Heart right ventricle (tissue), 16 donors: ENCODE measurements around the gene CYGB. TPM values are rescaled to one million over a fixed set of nuclear protein-coding genes. Genes with fewer than 3 reads are reported as not detected.

Experiments used
- ATAC-seq, 8 donors: fragments of 200-7000 bp; cut with Tn5 transposase; one replicate each; pipeline ENCODE4 v1.9.1; 2020; ENCODE audit warnings: mild to moderate bottlenecking in 8 of 8, moderate library complexity in 8 of 8, moderate number of reproducible peaks in 1 of 8
- DNase-seq, 2 donors: peaks; one replicate each; pipeline ENCODE4 v3.0.0-alpha.2; 2020
- H3K27ac ChIP-seq, 10 donors: fragments of 200-600 bp; sonication (generic) in 2 of 10; one replicate each; pipeline versions ENCODE4 v1.5.0 to v1.8.0; 2020 to 2022; ENCODE audit warnings: mild to moderate bottlenecking in 3 of 10
- H3K27me3 ChIP-seq, 7 donors: fragments of 200-600 bp; one replicate each; pipeline ENCODE4 v1.8.0; 2021 to 2022; ENCODE audit warnings: mild to moderate bottlenecking in 2 of 7
- H3K36me3 ChIP-seq, 9 donors: fragments of 200-600 bp; sonication (generic) in 1 of 9; one replicate each; pipeline versions ENCODE4 v1.5.0 to v1.8.0; 2020 to 2022; ENCODE audit warnings: mild to moderate bottlenecking in 2 of 9
- H3K4me1 ChIP-seq, 9 donors: fragments of 200-600 bp; sonication (generic) in 1 of 9; one replicate each; pipeline versions ENCODE4 v1.5.0 to v1.8.0; 2020 to 2022; ENCODE audit warnings: mild to moderate bottlenecking in 4 of 9
- H3K4me3 ChIP-seq, 10 donors: fragments of 200-600 bp; sonication (generic) in 2 of 10; one replicate each; pipeline versions ENCODE4 v1.5.0 to v1.8.0; 2020 to 2022; ENCODE audit warnings: mild to moderate bottlenecking in 7 of 10, moderate library complexity in 2 of 10
- H3K9me3 ChIP-seq, 11 donors: fragments of 200-600 bp in 10 of 11; sonication (generic) in 2 of 11; one replicate each; pipeline versions ENCODE4 v1.5.0 to v1.8.0; 2013 to 2022; ENCODE audit warnings: mild to moderate bottlenecking in 2 of 11, control low read depth in 1 of 11, moderate library complexity in 1 of 11
- WGBS, 2 donors: extraction: QIAGEN DNeasy Blood & Tissue Kit; methylation state at CpG; one replicate each; pipeline ENCODE4 v1.1.7; 2013; ENCODE audit warnings: inconsistent platforms in 1 of 2; 5-methylcytosine and 5-hydroxymethylcytosine counted together
- intact Hi-C, 10 donors: fragments of 100-400 bp; cut with DNase I; formaldehyde crosslinking; loops; one replicate each; pipeline versions ENCODE4 v1.11.1 to v1.14.2; 2022
- polyA plus RNA-seq, 2 donors: library from polyadenylated mRNA; stranded (reverse); fragments of 200-250 nt; gene quantifications; one replicate each; pipeline ENCODE4 v1.2.3, GENCODE V29; 2013
- total RNA-seq, 10 donors: library from RNA; stranded (reverse); fragmentation: NEBNext Ultra II Directional in 3 of 10; extraction: Animal tissue kit (Norgen Biotek cat#: 25700) in 3 of 10; gene quantifications; one replicate each; pipeline versions ENCODE4 v1.2.1 to v1.2.4, GENCODE V29; 2021 to 2023
- TF ChIP-seq, protein P1 (sequence below), 9 donors: fragments of 200-600 bp; sonication (generic) in 2 of 9; IDR thresholded peaks; one replicate each; pipeline versions ENCODE4 v1.5.0 to v1.8.0; 2021 to 2022; ENCODE audit warnings: antibody characterized with exemption in 9 of 9, mild to moderate bottlenecking in 5 of 9, moderate library complexity in 1 of 9
- donor health status: Arrhythmogenic right ventricular cardiomyopathy.
- donor health status: ischemic (EF 13 %, LVEDD 7.1; RV severe dilation, severe dysfunction).
- donor health status: healthy with polysubstance abuse.
- donor health status: DM: no; HTN: yes; CAD: no.
- donor health status: DM: no; HTN: no; CAD: no.
- donor health status: ischemic (EF 25% LVEDD 6.9; RV normal size, moderate dysfunction).
- donor health status: ischemic (EF 25% LVEDD 5.7; RV mildly dilated, moderate dysfunction).
- donor health status: healthy.
- donor health status: DM: yes; HTN: yes; CAD: no.
- donor health status: Ischemic cardiomyopathy.
- donor health status: ischemic (EF 35%, LVEDD 5.7; RV mildly dilated, moderate dysfunction).
- donor health status: nonischemic (EF 11% LVEDD 7.7; RV severe dilation, severe dysfunction).
- donor health status: DM: yes; HTN: yes; CAD: no.
- donor health status: PGD.
- donor health status: ischemic (EF 29% LVEDD 5.4; RV normal size, mild dysfunction).
- donor health status: nonischemic (EF 23%, LVEDD 6.1; RV moderate dilation, normal function).

Gene CYGB
- total and polyA plus RNA-seq, 12 donors = 9.3 to 57.7 (median 21.1) TPM

DNA sequence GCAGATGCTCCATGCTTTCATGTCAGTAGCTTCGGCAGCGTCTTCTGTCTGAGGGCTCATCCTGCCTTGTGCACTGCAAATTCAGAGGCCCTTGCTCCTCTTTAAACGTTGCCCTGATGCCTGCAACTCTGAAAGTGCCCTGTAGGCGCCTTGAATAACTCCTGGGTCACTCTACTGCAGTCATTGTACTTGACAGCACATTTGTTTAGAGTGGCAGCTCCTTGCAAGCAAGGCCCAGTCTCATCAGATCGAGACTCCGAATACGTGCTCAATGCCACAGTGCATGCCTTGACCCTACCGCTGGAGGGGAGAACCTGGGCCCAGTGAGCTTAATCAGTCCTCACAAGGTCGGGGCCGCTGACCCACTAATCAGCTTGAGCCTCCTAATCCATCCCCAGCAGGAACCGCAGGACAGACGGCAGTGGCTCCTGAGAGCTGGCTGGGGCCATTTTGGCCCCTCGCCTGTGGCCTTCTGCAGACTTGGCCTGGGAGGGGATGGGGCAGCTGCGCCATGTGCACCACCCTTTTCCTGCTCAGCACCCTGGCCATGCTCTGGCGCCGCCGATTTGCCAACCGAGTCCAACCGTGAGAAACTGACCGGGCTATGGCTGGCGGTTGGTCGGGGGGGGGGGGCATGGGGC lies 2.2 kb upstream of the CYGB start, which contains the start of gene PRCD:
Gene PRCD, plus strand, starts transcription at position 414 of the 641 bp plus-strand sequence. Its CDS starts 98 bp downstream, at position 512.
- WGBS, 2 donors = 73 to 74% methylated on average over 22 of the region's 22 CpGs
- no peak for ATAC-seq

DNA sequence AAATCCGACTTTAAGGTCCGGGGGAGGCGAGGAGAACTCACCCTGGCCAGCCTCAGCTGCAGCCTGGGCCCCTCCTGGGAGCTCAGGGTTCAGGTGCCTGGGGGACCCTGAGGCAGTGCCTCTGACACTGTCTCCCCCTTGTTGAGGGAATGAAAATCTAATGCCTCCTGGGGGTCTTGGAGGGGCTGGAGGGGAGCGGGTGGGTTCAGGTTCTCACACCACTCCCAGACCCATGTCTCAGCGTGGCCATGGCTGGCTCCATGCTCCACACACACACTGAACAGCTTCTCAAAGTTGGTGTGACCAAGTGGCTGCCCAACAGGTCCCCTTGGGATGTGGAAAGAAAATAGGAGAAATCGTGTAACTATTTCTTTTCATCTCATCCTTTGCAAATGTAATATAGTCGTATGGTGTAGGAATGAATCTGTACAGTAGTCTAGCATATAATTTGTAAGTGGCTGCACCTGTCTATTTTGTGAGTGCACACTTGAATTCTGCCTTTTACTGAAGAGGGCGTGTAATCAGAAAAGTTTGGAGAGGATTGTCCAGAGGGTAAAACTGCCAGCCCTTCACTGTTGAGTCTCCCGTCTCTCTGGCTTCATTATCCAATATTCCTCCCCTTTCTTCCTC lies 1.5 kb upstream of the CYGB start:
- ATAC-seq (no peak), DNase-seq (no peak)
- intact Hi-C loops = no loop called here
- Histone ChIP-seq H3K4me3 (peak overlapping the region in 7 of 10 donors; percentile 45 to 64 (median 58)), H3K27me3 (peaks cover 0 to 56% (median 0%) of the 10 kb centered on the region in 7 donors), H3K4me1 (peaks cover 30 to 80% (median 47%) of the 10 kb centered on the region in 9 donors), H3K9me3 (no peaks in the 10 kb centered on the region), H3K36me3 (no peaks in the 10 kb centered on the region), H3K27ac (peak overlapping the region in 9 of 10 donors; percentile 71 to 89 (median 85))
- TF ChIP-seq, protein P1, sequence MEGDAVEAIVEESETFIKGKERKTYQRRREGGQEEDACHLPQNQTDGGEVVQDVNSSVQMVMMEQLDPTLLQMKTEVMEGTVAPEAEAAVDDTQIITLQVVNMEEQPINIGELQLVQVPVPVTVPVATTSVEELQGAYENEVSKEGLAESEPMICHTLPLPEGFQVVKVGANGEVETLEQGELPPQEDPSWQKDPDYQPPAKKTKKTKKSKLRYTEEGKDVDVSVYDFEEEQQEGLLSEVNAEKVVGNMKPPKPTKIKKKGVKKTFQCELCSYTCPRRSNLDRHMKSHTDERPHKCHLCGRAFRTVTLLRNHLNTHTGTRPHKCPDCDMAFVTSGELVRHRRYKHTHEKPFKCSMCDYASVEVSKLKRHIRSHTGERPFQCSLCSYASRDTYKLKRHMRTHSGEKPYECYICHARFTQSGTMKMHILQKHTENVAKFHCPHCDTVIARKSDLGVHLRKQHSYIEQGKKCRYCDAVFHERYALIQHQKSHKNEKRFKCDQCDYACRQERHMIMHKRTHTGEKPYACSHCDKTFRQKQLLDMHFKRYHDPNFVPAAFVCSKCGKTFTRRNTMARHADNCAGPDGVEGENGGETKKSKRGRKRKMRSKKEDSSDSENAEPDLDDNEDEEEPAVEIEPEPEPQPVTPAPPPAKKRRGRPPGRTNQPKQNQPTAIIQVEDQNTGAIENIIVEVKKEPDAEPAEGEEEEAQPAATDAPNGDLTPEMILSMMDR (IDR thresholded peaks at IDR 0.05) = no peak
- WGBS, 2 donors = 87% methylated on average over 9 of the region's 9 CpGs

More for the DNA sequence above, 2.2 kb upstream of the CYGB start, which contains the start of gene PRCD:
- Histone ChIP-seq H3K36me3 (no peaks in the 10 kb centered on the region), H3K27me3 (peaks cover 0 to 63% (median 0%) of the 10 kb centered on the region in 7 donors), H3K4me3 (peak within 1 kb of the TSS in 9 of 10 donors; percentile 35 to 64 (median 48)), H3K9me3 (no peaks in the 10 kb centered on the region), H3K27ac (peak within 1 kb of the TSS; percentile 77 to 89 (median 82)), H3K4me1 (peaks cover 36 to 84% (median 53%) of the 10 kb centered on the region in 9 donors)
- TF ChIP-seq, protein P1 (IDR thresholded peaks at IDR 0.05) = no peak
- intact Hi-C loops = loop anchor here in 1 of 10 donors (10.0 kb wide), 1 partner anchor 185 kb away; the partner anchor contains the start of genes JMJD6 and METTL23
- DNase-seq = no peak

DNA sequence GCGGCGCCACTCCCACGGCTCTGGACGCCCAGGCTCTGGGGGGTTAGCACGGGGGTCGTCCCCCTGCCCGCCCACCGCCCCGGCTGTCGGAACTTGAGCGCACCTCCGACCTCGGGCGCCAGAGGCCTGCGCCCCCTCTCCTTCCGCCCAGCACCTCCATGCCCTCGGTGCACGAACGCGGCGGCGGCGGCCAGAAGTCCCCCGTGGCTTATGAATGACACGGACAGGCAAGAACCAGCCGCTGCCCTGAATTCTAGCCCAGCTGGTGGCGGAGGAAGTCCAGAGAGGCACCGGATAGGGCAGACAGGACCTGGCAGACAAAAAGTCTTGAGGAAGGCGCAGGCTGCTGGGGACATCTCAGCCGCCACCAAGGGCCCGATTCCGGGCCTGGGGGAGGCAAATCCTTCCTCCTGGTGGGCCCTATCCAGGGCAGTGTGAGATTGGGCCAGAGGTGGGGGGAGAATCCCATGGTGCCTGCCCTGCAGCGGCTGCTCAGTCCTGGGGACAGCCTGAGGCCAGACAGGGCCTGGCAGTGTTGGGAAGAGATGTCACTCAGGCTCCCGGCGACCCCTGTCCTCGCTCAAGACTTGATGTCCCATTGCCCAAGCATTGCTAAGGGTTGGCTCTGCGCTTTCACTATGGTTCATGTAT lies 897 bp upstream of the CYGB start:
- H3K4me1 ChIP-seq = peaks cover 23 to 73% (median 41%) of the 10 kb centered on the region in 9 donors
- intact Hi-C loops = no loop called here
- ATAC-seq = no peak

DNA sequence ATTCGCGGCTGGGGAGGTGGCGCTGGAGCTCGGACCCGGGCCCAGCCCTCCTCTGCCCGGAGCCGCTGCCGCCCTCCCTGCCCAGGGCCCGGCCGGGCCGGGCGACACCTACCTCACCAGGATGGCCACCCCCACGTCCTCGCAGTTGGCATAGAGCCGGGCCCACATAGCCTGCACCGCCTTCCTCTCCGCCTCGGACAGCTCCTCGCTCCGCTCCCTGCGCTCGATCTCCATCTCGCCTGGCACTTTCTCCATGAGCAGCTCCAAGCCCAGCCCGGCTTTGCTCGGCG lies 276 bp downstream of the CYGB start:
- no peaks in the 10 kb centered on the region for H3K9me3 ChIP-seq
- no peaks in the 10 kb centered on the region for H3K36me3 ChIP-seq
- intact Hi-C loops = no loop called here
- ATAC-seq = no peak
- DNase-seq = peak in 1 of 2 donors; percentile 68
- TF ChIP-seq, protein P1 (IDR thresholded peaks at IDR 0.05) = no peak
- peak overlapping the region; percentile 20 to 64 (median 57) for H3K4me3 ChIP-seq
- peaks cover 22 to 75% (median 37%) of the 10 kb centered on the region in 9 donors for H3K4me1 ChIP-seq
- peaks cover 0 to 45% (median 0%) of the 10 kb centered on the region in 7 donors for H3K27me3 ChIP-seq
- 1 to 5% methylated on average over 12 to 26 of the region's 26 CpGs for WGBS, 2 donors
- H3K27ac ChIP-seq = peak overlapping the region; percentile 71 to 89 (median 79)

More for the DNA sequence above, 897 bp upstream of the CYGB start:
- TF ChIP-seq, protein P1 (IDR thresholded peaks at IDR 0.05) = no peak
- Histone ChIP-seq H3K27me3 (peaks cover 0 to 50% (median 0%) of the 10 kb centered on the region in 7 donors), H3K4me3 (peak overlapping the region; percentile 23 to 64 (median 57)), H3K9me3 (no peaks in the 10 kb centered on the region), H3K27ac (peak overlapping the region; percentile 71 to 89 (median 84)), H3K36me3 (no peaks in the 10 kb centered on the region)
- WGBS, 2 donors = 22 to 24% methylated on average over 36 to 37 of the region's 37 CpGs
- no peak for DNase-seq
